PC-9 (cell line): ENCODE results near the gene BBS9.

Experiments
- EZH2 ChIP-seq: fragments of 200-600 bp; sonication (generic); IDR thresholded peaks from 2 replicates; pipeline ENCODE4 v1.8.0; 2017; ENCODE audit warnings: antibody characterized with exemption, low read depth
- TF ChIP-seq, protein P1 (sequence below): fragments of 200-600 bp; sonication (generic); conservative IDR thresholded peaks from 2 replicates; pipeline ENCODE4 v1.6.1; 2017; ENCODE audit warnings: mixed run types, antibody characterized with exemption, mild to moderate bottlenecking, moderate library complexity

DNA sequence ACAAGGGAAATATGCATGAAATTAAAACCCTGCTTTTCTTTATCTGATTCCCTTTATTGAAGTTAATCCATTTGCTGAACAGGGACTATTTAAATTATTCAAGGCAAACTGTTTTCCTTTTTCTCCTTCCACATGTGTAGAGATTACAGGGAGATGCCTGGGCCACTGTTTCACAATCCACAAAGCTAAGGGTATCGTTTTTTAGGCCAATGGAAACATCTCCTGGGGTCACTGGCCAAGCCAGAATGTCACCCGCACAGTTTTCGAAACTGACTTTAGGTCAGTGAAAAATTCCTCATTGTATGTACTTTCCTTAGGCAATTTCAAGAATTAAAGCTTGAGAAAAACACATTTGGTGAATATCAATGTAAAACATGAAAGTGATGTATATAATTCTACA, 516.8 kb downstream of the BBS9 start:
- TF ChIP-seq, protein P1, sequence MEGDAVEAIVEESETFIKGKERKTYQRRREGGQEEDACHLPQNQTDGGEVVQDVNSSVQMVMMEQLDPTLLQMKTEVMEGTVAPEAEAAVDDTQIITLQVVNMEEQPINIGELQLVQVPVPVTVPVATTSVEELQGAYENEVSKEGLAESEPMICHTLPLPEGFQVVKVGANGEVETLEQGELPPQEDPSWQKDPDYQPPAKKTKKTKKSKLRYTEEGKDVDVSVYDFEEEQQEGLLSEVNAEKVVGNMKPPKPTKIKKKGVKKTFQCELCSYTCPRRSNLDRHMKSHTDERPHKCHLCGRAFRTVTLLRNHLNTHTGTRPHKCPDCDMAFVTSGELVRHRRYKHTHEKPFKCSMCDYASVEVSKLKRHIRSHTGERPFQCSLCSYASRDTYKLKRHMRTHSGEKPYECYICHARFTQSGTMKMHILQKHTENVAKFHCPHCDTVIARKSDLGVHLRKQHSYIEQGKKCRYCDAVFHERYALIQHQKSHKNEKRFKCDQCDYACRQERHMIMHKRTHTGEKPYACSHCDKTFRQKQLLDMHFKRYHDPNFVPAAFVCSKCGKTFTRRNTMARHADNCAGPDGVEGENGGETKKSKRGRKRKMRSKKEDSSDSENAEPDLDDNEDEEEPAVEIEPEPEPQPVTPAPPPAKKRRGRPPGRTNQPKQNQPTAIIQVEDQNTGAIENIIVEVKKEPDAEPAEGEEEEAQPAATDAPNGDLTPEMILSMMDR = no peak
- TF ChIP-seq EZH2 = no peak
